ENCODE results near the gene PHYH.
"Not testable (repeated sequence)": the region's sequence is repeated elsewhere in the genome, so short reads cannot be mapped to it uniquely, and the experiment has no call there.

Gene PHYH

DNA sequence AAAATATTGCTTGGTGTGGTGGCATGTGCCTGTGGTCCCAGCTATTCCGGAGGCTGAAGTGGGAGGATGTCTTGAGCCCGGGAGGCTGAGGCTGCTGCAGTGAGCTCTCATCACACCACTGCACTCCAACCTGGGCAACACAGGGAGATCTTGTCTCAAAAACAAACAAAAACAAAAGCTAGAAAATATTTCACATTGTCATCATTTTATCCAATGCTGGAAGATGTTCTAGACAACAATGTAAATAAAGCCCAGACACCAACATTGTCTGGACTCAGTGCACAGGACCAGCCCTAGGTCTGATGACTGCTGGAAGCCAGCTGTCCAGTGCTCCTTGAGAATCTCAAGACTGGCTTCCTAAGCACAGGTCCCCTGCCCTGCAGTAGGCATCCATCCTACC lies 34.7 kb upstream of the PHYH start:
- no peaks in the 10 kb centered on the region for H3K9me3 ChIP-seq (ENCODE audit: insufficient read depth, low read length)
- H4K20me1 ChIP-seq (ENCODE audit: insufficient read depth, low read length) = no peaks in the 10 kb centered on the region
- H3K9ac ChIP-seq (ENCODE audit: low read length) = no peak overlapping the region; the same call in 1 of the 2 replicates
- no peak overlapping the region for H3K4me3 ChIP-seq (ENCODE audit: low read length)
- peaks cover 68% of the 10 kb centered on the region for H3K36me3 ChIP-seq (replicated peaks; ENCODE audit: low read depth, low read length)
- H3K27ac ChIP-seq (ENCODE audit: low read length) = peak overlapping the region; percentile 95
- H3K27me3 ChIP-seq (ENCODE audit: low read depth, low read length) = no peaks in the 10 kb centered on the region
- TF ChIP-seq EZH2phosphoT487 (IDR thresholded peaks at IDR 0.05; ENCODE audit: low read depth) = no peak
- TF ChIP-seq, protein P1, sequence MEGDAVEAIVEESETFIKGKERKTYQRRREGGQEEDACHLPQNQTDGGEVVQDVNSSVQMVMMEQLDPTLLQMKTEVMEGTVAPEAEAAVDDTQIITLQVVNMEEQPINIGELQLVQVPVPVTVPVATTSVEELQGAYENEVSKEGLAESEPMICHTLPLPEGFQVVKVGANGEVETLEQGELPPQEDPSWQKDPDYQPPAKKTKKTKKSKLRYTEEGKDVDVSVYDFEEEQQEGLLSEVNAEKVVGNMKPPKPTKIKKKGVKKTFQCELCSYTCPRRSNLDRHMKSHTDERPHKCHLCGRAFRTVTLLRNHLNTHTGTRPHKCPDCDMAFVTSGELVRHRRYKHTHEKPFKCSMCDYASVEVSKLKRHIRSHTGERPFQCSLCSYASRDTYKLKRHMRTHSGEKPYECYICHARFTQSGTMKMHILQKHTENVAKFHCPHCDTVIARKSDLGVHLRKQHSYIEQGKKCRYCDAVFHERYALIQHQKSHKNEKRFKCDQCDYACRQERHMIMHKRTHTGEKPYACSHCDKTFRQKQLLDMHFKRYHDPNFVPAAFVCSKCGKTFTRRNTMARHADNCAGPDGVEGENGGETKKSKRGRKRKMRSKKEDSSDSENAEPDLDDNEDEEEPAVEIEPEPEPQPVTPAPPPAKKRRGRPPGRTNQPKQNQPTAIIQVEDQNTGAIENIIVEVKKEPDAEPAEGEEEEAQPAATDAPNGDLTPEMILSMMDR (IDR thresholded peaks at IDR 0.05; ENCODE audit: low read depth, low read length) = no peak
- H2AFZ ChIP-seq (ENCODE audit: low read depth, low read length) = no peak overlapping the region
- H3K4me1 ChIP-seq (ENCODE audit: low read length) = peaks cover 51% of the 10 kb centered on the region
- peaks cover 54% of the 10 kb centered on the region for H3K79me2 ChIP-seq (ENCODE audit: low read length)
- H3K4me2 ChIP-seq (ENCODE audit: low read length) = no peak overlapping the region

DNA sequence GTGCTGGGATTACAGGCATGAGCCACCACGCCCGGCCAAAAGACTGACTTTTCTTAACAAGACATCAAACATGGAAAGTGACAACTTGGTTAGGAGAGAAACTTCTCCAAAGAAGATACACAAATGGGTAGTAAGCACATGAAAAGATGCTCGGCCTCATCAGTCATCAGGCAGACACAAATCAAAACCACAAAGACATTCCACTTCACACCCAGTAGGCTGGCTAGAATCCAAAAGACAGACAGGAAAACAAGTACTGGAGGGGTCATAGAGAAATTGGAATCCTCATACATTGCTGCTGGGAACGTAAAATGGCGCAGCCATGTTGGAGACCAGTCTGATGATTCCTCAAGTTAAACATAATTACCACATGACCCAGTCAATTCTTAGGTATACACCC lies 31.8 kb upstream of the PHYH start:
- H3K27me3 ChIP-seq (ENCODE audit: low read depth, low read length) = no peaks in the 10 kb centered on the region
- H3K9me3 ChIP-seq (ENCODE audit: insufficient read depth, low read length) = no peaks in the 10 kb centered on the region
- TF ChIP-seq, protein P1 (IDR thresholded peaks at IDR 0.05; ENCODE audit: low read depth, low read length) = no peak
- no peak for TF ChIP-seq EZH2phosphoT487 (IDR thresholded peaks at IDR 0.05; ENCODE audit: low read depth)
- peaks cover 62% of the 10 kb centered on the region for H3K36me3 ChIP-seq (replicated peaks; ENCODE audit: low read depth, low read length)
- H3K4me2 ChIP-seq (ENCODE audit: low read length) = no peak overlapping the region
- H3K9ac ChIP-seq (ENCODE audit: low read length) = no peak overlapping the region
- peaks cover 22% of the 10 kb centered on the region for H3K4me1 ChIP-seq (ENCODE audit: low read length)
- H4K20me1 ChIP-seq (ENCODE audit: insufficient read depth, low read length) = no peaks in the 10 kb centered on the region
- H2AFZ ChIP-seq (ENCODE audit: low read depth, low read length) = no peak overlapping the region
- H3K4me3 ChIP-seq (ENCODE audit: low read length) = no peak overlapping the region
- H3K79me2 ChIP-seq (ENCODE audit: low read length) = peaks cover 25% of the 10 kb centered on the region
- no peak overlapping the region for H3K27ac ChIP-seq (ENCODE audit: low read length)

DNA sequence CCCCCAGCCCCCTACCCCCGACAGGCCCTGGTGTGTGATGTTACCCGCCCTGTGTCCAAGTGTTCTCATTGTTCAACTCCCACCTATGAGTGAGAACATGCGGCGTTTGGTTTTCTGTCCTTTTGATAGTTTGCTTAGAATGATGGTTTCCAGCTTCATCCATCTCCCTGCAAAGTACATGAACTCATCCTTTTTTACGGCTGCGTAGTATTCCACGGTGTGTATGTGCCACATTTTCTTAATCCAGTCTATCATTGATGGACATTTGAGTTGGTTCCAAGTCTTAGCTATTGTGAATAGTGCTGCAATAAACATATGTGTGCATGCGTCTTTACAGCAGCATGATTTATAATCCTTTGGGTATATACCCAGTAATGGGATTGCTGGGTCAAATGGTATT lies 31.1 kb upstream of the PHYH start:
- not testable (repeated sequence) for H3K27me3 ChIP-seq (ENCODE audit: low read depth, low read length); H3K27ac ChIP-seq (ENCODE audit: low read length); H3K9me3 ChIP-seq (ENCODE audit: insufficient read depth, low read length); H3K9ac ChIP-seq (ENCODE audit: low read length); H2AFZ ChIP-seq (ENCODE audit: low read depth, low read length); H3K4me3 ChIP-seq (ENCODE audit: low read length); H3K4me2 ChIP-seq (ENCODE audit: low read length); H4K20me1 ChIP-seq (ENCODE audit: insufficient read depth, low read length)
- Histone ChIP-seq H3K79me2 (ENCODE audit: low read length) (peaks cover 18% of the 10 kb centered on the region), H3K36me3 (replicated peaks; ENCODE audit: low read depth, low read length) (peaks cover 55% of the 10 kb centered on the region), H3K4me1 (ENCODE audit: low read length) (peaks cover 15% of the 10 kb centered on the region)

DNA sequence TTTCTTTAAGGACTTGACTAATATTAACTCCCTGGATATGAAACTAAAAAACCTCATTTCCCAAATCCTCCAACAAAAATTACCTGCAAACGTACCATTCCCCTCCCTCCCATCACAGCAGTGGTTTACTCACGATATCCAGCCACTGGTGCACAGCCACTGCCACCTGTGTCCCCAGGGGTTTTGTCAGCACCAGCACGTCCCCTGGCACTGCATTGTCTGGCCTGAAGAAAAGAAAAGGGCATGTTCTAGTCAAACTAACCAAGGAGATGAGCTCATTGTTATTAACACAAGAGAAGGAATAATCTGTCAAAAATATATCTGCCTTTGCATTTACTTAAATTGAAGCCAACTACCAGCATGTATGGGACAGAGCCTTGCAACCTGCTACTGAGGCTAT lies 29.7 kb upstream of the PHYH start:
- no peak overlapping the region for H2AFZ ChIP-seq (ENCODE audit: low read depth, low read length)
- peaks cover 55% of the 10 kb centered on the region for H3K36me3 ChIP-seq (replicated peaks; ENCODE audit: low read depth, low read length)
- H3K4me2 ChIP-seq (ENCODE audit: low read length) = no peak overlapping the region
- TF ChIP-seq EZH2phosphoT487 (IDR thresholded peaks at IDR 0.05; ENCODE audit: low read depth) = no peak
- TF ChIP-seq, protein P1 (IDR thresholded peaks at IDR 0.05; ENCODE audit: low read depth, low read length) = no peak
- no peak overlapping the region for H3K4me3 ChIP-seq (ENCODE audit: low read length)
- H3K27ac ChIP-seq (ENCODE audit: low read length) = 0 out of 2 replicates have a peak overlapping the region, but pooled peaks have one; percentile 6
- H3K9ac ChIP-seq (ENCODE audit: low read length) = no peak overlapping the region
- H3K9me3 ChIP-seq (ENCODE audit: insufficient read depth, low read length) = no peaks in the 10 kb centered on the region
- H3K27me3 ChIP-seq (ENCODE audit: low read depth, low read length) = no peaks in the 10 kb centered on the region
- no peaks in the 10 kb centered on the region for H4K20me1 ChIP-seq (ENCODE audit: insufficient read depth, low read length)
- H3K79me2 ChIP-seq (ENCODE audit: low read length) = peaks cover 8% of the 10 kb centered on the region
- peaks cover 2% of the 10 kb centered on the region; the same call in 1 of the 2 replicates for H3K4me1 ChIP-seq (ENCODE audit: low read length)

DNA sequence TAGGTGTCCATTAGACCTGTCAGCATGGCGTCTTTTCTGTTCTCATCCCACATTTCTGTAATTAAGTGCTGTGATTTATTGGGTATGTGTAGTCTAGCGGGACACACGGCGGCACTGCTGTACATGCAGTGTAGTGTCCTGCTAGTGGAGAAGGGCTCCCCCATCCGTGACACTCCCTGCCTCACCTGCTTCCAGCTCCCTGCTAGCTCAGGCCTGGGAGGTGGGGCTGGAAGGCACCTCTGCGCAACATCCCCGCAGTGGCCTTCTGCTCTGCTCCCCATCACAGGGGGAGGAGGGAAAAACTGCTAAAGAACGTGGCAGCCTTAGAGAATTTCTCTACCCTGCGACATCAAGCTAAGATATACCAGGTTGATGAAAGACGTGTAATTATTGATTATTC lies 28.7 kb upstream of the PHYH start:
- no peaks in the 10 kb centered on the region for H3K4me1 ChIP-seq (ENCODE audit: low read length)
- H3K9me3 ChIP-seq (ENCODE audit: insufficient read depth, low read length) = no peaks in the 10 kb centered on the region
- H2AFZ ChIP-seq (ENCODE audit: low read depth, low read length) = no peak overlapping the region
- peaks cover 5% of the 10 kb centered on the region for H3K79me2 ChIP-seq (ENCODE audit: low read length)
- H3K4me3 ChIP-seq (ENCODE audit: low read length) = no peak overlapping the region
- no peak overlapping the region for H3K4me2 ChIP-seq (ENCODE audit: low read length)
- no peaks in the 10 kb centered on the region for H4K20me1 ChIP-seq (ENCODE audit: insufficient read depth, low read length)
- H3K36me3 ChIP-seq (replicated peaks; ENCODE audit: low read depth, low read length) = peaks cover 55% of the 10 kb centered on the region
- no peak overlapping the region for H3K9ac ChIP-seq (ENCODE audit: low read length)
- TF ChIP-seq, protein P1 (IDR thresholded peaks at IDR 0.05; ENCODE audit: low read depth, low read length) = no peak
- TF ChIP-seq EZH2phosphoT487 (IDR thresholded peaks at IDR 0.05; ENCODE audit: low read depth) = no peak
- H3K27me3 ChIP-seq (ENCODE audit: low read depth, low read length) = no peaks in the 10 kb centered on the region
- no peak overlapping the region for H3K27ac ChIP-seq (ENCODE audit: low read length)
